ENCODE results near the gene PDPK1.

- TF ChIP-seq CTCF (IDR thresholded peaks at IDR 0.05) (no peak), POLR2AphosphoS5 (IDR thresholded peaks at IDR 0.05) (no peak), EP300 (IDR thresholded peaks at IDR 0.05) (no peak)
Measured at GRCh38 chr16:2492292-2492691, 45.5 kb upstream of the PDPK1 start.

Data from suprapubic skin (tissue), 4 donors.